ENCODE measurements around the gene MX2.

The MX2 gene

DNA sequence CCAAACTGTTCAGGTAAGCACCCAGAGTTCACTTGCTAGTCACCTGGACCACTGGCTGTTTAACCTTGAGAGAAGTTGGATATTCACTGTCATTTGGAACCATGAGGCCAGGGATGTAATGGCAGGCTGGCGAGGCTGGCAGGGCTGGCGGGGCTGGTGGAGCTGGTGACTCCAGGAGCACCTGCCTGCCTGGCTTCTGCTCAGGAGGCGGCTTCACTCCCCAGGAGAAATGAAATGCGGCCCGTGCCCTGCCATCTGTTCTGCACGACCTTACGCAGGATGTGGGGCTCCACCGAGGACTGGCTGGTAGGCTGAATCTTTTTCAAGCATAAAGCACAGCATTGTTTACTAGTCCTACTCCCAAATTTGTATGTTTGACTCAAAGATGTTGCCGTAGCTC lies 41.5 kb downstream of the MX2 start:
- Histone ChIP-seq H3K36me3 (ENCODE audit: control insufficient read depth in 2 of 2, insufficient read depth in 1 of 2, low read length in 2 of 2) (no peaks in the 10 kb centered on the region), H3K27ac (ENCODE audit: extremely low read depth, low read depth, low read length) (no peak overlapping the region), H3K9me3 (ENCODE audit: control insufficient read depth, insufficient read depth, low read depth, low read length) (no peaks in the 10 kb centered on the region), H3K4me1 (ENCODE audit: control insufficient read depth, insufficient read depth, low read length) (no peaks in the 10 kb centered on the region), H3K4me3 (ENCODE audit: low read depth, low read length) (no peak overlapping the region)
- ChIA-PET POLR2A (no interaction called here), CTCF (no interaction called here)
- TF ChIP-seq HOXC10 (CRISPR knock-in tag; IDR thresholded peaks at IDR 0.05): no peak

DNA sequence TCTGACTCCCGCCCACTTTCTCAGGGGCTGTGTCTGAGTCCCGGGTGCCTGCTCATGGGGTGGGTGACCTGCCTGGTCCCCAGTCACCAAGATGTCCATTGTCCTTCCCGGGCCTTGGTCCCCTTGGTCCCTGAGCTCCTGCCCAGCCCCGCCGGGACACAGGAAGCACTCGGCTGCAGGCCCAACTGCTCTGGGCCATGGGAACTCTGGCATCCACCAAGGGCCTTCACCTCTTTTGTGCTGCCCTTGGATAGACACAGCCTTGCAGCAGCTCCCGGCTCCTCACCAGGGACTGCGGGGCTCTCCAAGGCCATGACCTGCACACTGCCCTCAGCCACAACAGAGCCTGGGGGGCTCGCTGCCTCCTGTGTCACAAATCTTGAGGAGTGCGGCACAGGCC lies 42.1 kb downstream of the MX2 start:
- no peaks in the 10 kb centered on the region for H3K4me1 ChIP-seq (ENCODE audit: control insufficient read depth, insufficient read depth, low read length)
- no peak for TF ChIP-seq ZNF701 (tag by site-specific recombination; IDR thresholded peaks at IDR 0.05)
- TF ChIP-seq MYNN (tag by site-specific recombination; IDR thresholded peaks at IDR 0.05; ENCODE audit: borderline replicate concordance): no peak
- TF ChIP-seq, protein P1, sequence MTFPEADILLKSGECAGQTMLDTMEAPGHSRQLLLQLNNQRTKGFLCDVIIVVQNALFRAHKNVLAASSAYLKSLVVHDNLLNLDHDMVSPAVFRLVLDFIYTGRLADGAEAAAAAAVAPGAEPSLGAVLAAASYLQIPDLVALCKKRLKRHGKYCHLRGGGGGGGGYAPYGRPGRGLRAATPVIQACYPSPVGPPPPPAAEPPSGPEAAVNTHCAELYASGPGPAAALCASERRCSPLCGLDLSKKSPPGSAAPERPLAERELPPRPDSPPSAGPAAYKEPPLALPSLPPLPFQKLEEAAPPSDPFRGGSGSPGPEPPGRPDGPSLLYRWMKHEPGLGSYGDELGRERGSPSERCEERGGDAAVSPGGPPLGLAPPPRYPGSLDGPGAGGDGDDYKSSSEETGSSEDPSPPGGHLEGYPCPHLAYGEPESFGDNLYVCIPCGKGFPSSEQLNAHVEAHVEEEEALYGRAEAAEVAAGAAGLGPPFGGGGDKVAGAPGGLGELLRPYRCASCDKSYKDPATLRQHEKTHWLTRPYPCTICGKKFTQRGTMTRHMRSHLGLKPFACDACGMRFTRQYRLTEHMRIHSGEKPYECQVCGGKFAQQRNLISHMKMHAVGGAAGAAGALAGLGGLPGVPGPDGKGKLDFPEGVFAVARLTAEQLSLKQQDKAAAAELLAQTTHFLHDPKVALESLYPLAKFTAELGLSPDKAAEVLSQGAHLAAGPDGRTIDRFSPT (tag by site-specific recombination; IDR thresholded peaks at IDR 0.05): no peak
- TF ChIP-seq ZBTB7A (tag by site-specific recombination; IDR thresholded peaks at IDR 0.05; ENCODE audit: low read depth): no peak
- TF ChIP-seq OVOL3 (tag by site-specific recombination; IDR thresholded peaks at IDR 0.05): no peak
- TF ChIP-seq, protein P2, sequence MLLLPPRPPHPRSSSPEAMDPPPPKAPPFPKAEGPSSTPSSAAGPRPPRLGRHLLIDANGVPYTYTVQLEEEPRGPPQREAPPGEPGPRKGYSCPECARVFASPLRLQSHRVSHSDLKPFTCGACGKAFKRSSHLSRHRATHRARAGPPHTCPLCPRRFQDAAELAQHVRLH (tag by site-specific recombination; IDR thresholded peaks at IDR 0.05): no peak
- TF ChIP-seq, protein P3, sequence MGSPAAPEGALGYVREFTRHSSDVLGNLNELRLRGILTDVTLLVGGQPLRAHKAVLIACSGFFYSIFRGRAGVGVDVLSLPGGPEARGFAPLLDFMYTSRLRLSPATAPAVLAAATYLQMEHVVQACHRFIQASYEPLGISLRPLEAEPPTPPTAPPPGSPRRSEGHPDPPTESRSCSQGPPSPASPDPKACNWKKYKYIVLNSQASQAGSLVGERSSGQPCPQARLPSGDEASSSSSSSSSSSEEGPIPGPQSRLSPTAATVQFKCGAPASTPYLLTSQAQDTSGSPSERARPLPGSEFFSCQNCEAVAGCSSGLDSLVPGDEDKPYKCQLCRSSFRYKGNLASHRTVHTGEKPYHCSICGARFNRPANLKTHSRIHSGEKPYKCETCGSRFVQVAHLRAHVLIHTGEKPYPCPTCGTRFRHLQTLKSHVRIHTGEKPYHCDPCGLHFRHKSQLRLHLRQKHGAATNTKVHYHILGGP (tag by site-specific recombination; IDR thresholded peaks at IDR 0.05): no peak
- no peak for TF ChIP-seq GFI1B (tag by site-specific recombination; IDR thresholded peaks at IDR 0.05)
- TF ChIP-seq, protein P4, sequence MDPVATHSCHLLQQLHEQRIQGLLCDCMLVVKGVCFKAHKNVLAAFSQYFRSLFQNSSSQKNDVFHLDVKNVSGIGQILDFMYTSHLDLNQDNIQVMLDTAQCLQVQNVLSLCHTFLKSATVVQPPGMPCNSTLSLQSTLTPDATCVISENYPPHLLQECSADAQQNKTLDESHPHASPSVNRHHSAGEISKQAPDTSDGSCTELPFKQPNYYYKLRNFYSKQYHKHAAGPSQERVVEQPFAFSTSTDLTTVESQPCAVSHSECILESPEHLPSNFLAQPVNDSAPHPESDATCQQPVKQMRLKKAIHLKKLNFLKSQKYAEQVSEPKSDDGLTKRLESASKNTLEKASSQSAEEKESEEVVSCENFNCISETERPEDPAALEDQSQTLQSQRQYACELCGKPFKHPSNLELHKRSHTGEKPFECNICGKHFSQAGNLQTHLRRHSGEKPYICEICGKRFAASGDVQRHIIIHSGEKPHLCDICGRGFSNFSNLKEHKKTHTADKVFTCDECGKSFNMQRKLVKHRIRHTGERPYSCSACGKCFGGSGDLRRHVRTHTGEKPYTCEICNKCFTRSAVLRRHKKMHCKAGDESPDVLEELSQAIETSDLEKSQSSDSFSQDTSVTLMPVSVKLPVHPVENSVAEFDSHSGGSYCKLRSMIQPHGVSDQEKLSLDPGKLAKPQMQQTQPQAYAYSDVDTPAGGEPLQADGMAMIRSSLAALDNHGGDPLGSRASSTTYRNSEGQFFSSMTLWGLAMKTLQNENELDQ (tag by site-specific recombination; IDR thresholded peaks at IDR 0.05; ENCODE audit: low read depth): no peak
- H3K27ac ChIP-seq (ENCODE audit: extremely low read depth, low read depth, low read length): no peak overlapping the region
- POLR2A ChIA-PET: interaction anchor here (0.7 kb wide), 1 partner anchor 20 kb away, joined by 5 read pairs; no protein-coding TSS in a partner anchor
- H3K4me3 ChIP-seq (ENCODE audit: low read depth, low read length): no peak overlapping the region
- no peaks in the 10 kb centered on the region for H3K9me3 ChIP-seq (ENCODE audit: control insufficient read depth, insufficient read depth, low read depth, low read length)
- H3K36me3 ChIP-seq (ENCODE audit: control insufficient read depth in 2 of 2, insufficient read depth in 1 of 2, low read length in 2 of 2): no peaks in the 10 kb centered on the region
- CTCF ChIA-PET: no interaction called here

DNA sequence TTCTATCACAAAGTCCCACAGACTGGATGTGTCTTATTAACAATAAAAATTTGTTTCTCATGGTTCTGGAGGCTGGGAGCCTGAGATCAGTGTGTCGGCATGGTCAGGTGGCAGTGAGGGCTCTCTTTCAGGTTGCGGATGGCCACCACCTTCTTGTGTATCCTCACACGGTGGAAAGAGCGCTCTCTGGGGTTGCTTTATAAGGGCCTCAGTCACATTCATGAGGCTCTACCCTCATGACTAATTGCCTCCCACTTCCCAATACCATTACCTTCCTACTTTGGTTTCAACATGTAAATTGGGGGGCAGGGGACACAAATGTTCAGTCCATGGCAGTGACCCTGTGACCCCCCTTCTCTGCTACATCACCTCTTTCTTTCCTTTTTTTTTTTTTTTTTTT lies 43.5 kb downstream of the MX2 start:
- no peaks in the 10 kb centered on the region for H3K9me3 ChIP-seq (ENCODE audit: control insufficient read depth, insufficient read depth, low read depth, low read length)
- ChIA-PET POLR2A (no interaction called here), CTCF (no interaction called here)
- no peak overlapping the region for H3K4me3 ChIP-seq (ENCODE audit: low read depth, low read length)
- H3K4me1 ChIP-seq (ENCODE audit: control insufficient read depth, insufficient read depth, low read length): no peaks in the 10 kb centered on the region
- no peaks in the 10 kb centered on the region for H3K36me3 ChIP-seq (ENCODE audit: control insufficient read depth in 2 of 2, insufficient read depth in 1 of 2, low read length in 2 of 2)
- no peak overlapping the region for H3K27ac ChIP-seq (ENCODE audit: extremely low read depth, low read depth, low read length)
- no peak for TF ChIP-seq ZNF544 (tag by site-specific recombination; IDR thresholded peaks at IDR 0.05)
- no peak for TF ChIP-seq ZNF324 (tag by site-specific recombination; IDR thresholded peaks at IDR 0.05)
- TF ChIP-seq, protein P5, sequence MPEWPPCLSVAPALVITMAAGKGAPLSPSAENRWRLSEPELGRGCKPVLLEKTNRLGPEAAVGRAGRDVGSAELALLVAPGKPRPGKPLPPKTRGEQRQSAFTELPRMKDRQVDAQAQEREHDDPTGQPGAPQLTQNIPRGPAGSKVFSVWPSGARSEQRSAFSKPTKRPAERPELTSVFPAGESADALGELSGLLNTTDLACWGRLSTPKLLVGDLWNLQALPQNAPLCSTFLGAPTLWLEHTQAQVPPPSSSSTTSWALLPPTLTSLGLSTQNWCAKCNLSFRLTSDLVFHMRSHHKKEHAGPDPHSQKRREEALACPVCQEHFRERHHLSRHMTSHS (tag by site-specific recombination; IDR thresholded peaks at IDR 0.05): no peak
- TF ChIP-seq, protein P6, sequence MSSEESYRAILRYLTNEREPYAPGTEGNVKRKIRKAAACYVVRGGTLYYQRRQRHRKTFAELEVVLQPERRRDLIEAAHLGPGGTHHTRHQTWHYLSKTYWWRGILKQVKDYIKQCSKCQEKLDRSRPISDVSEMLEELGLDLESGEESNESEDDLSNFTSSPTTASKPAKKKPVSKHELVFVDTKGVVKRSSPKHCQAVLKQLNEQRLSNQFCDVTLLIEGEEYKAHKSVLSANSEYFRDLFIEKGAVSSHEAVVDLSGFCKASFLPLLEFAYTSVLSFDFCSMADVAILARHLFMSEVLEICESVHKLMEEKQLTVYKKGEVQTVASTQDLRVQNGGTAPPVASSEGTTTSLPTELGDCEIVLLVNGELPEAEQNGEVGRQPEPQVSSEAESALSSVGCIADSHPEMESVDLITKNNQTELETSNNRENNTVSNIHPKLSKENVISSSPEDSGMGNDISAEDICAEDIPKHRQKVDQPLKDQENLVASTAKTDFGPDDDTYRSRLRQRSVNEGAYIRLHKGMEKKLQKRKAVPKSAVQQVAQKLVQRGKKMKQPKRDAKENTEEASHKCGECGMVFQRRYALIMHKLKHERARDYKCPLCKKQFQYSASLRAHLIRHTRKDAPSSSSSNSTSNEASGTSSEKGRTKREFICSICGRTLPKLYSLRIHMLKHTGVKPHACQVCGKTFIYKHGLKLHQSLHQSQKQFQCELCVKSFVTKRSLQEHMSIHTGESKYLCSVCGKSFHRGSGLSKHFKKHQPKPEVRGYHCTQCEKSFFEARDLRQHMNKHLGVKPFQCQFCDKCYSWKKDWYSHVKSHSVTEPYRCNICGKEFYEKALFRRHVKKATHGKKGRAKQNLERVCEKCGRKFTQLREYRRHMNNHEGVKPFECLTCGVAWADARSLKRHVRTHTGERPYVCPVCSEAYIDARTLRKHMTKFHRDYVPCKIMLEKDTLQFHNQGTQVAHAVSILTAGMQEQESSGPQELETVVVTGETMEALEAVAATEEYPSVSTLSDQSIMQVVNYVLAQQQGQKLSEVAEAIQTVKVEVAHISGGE (tag by site-specific recombination; conservative IDR thresholded peaks at IDR 0.05; ENCODE audit: low read depth): no peak
- no peak for TF ChIP-seq SALL2 (tag by site-specific recombination; IDR thresholded peaks at IDR 0.05; ENCODE audit: borderline replicate concordance)
- TF ChIP-seq, protein P7, sequence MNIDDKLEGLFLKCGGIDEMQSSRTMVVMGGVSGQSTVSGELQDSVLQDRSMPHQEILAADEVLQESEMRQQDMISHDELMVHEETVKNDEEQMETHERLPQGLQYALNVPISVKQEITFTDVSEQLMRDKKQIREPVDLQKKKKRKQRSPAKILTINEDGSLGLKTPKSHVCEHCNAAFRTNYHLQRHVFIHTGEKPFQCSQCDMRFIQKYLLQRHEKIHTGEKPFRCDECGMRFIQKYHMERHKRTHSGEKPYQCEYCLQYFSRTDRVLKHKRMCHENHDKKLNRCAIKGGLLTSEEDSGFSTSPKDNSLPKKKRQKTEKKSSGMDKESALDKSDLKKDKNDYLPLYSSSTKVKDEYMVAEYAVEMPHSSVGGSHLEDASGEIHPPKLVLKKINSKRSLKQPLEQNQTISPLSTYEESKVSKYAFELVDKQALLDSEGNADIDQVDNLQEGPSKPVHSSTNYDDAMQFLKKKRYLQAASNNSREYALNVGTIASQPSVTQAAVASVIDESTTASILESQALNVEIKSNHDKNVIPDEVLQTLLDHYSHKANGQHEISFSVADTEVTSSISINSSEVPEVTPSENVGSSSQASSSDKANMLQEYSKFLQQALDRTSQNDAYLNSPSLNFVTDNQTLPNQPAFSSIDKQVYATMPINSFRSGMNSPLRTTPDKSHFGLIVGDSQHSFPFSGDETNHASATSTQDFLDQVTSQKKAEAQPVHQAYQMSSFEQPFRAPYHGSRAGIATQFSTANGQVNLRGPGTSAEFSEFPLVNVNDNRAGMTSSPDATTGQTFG (tag by site-specific recombination; IDR thresholded peaks at IDR 0.05; ENCODE audit: borderline replicate concordance): no peak
- no peak for TF ChIP-seq ZNF248 (tag by site-specific recombination; IDR thresholded peaks at IDR 0.05)
